CD4-positive, CD25-positive, alpha-beta regulatory T cell (primary cell): ENCODE results near the gene UCKL1. TPM values are rescaled to one million over a fixed set of nuclear protein-coding genes. Genes with fewer than 3 reads are reported as not detected.

ENCODE experiments used
- ATAC-seq, 2 donors: fragments of 150-1000 bp; cut with Tn5 transposase; one replicate each; pipeline ENCODE4 v1.10.0; 2021; ENCODE audit warnings: low read depth in 2 of 2, moderate number of reproducible peaks in 2 of 2, moderate library complexity in 1 of 2
- DNase-seq, 3 donors: peaks; one replicate each; pipeline versions ENCODE4 v3.0.0 to v3.0.0-alpha.2; 2012 to 2022; ENCODE audit warnings: mixed read lengths in 1 of 3
- H3K27ac ChIP-seq: one replicate; pipeline ENCODE4 v1.7.0; 2013; ENCODE audit warnings: mild to moderate bottlenecking, low read length; ENCODE audit not compliant: insufficient read depth, poor library complexity, severe bottlenecking
- H3K27me3 ChIP-seq: one replicate; pipeline ENCODE4 v1.7.0; 2013; ENCODE audit warnings: low read length; ENCODE audit not compliant: control insufficient read depth, insufficient read depth
- H3K36me3 ChIP-seq: one replicate; pipeline ENCODE4 v1.7.0; 2013; ENCODE audit warnings: mild to moderate bottlenecking, low read length, moderate library complexity; ENCODE audit not compliant: control insufficient read depth, insufficient read depth
- H3K4me1 ChIP-seq: 2 replicates; pipeline ENCODE4 v1.7.0; 2013; ENCODE audit warnings: mild to moderate bottlenecking, low read length; ENCODE audit not compliant: insufficient read depth, control insufficient read depth, poor library complexity, severe bottlenecking
- H3K4me3 ChIP-seq: one replicate; pipeline ENCODE4 v1.7.0; 2013; ENCODE audit warnings: low read depth, mild to moderate bottlenecking, low read length, moderate library complexity
- H3K9me3 ChIP-seq, 2 experiments: 1 replicate in 1 of 2; 2 replicates in 1 of 2; pipeline ENCODE4 v1.7.0; 2013; ENCODE audit warnings: low read length in 2 of 2, mild to moderate bottlenecking in 1 of 2, moderate library complexity in 1 of 2; ENCODE audit not compliant: control insufficient read depth in 2 of 2
- H3K27ac Mint-ChIP-seq, 3 donors: one replicate each; pipeline ENCODE4 v1.8.0; 2020 to 2022; ENCODE audit warnings: mild to moderate bottlenecking in 3 of 3, mixed read lengths in 3 of 3, moderate library complexity in 2 of 3
- H3K27me3 Mint-ChIP-seq: one replicate; pipeline ENCODE4 v1.8.0; 2022; ENCODE audit warnings: mild to moderate bottlenecking, mixed read lengths
- H3K36me3 Mint-ChIP-seq: one replicate; pipeline ENCODE4 v1.8.0; 2020; ENCODE audit warnings: mixed read lengths
- H3K4me1 Mint-ChIP-seq, 4 donors: one replicate each; pipeline ENCODE4 v1.8.0; 2020 to 2022; ENCODE audit warnings: mixed read lengths in 4 of 4, mild to moderate bottlenecking in 1 of 4
- H3K4me3 Mint-ChIP-seq, 4 donors: one replicate each; pipeline ENCODE4 v1.8.0; 2020 to 2022; ENCODE audit warnings: mild to moderate bottlenecking in 4 of 4, mixed read lengths in 4 of 4, moderate library complexity in 3 of 4
- H3K9me3 Mint-ChIP-seq, 7 donors: one replicate each; pipeline ENCODE4 v1.8.0; 2020 to 2022; ENCODE audit warnings: mixed read lengths in 7 of 7, mild to moderate bottlenecking in 3 of 7, moderate library complexity in 2 of 7
- polyA plus RNA-seq, 4 donors: library from polyadenylated mRNA; unstranded; fragments of 300-500 nt; fragmentation: Illumina TruSeq; gene quantifications; one replicate each; pipeline ENCODE4 v1.2.3, GENCODE V29; 2021
- total RNA-seq: library from RNA; stranded (reverse); gene quantifications from one replicate; pipeline ENCODE4 v1.2.3, GENCODE V29; 2022

Gene UCKL1
- total RNA-seq (43.0 TPM), polyA plus RNA-seq (10 to 100 TPM; 25.1 to 35.7 (median 31.6) TPM)

GRCh38 chr20:63955827-63956663, at the start of gene UCKL1:
Gene UCKL1 (minus strand): TSS chr20:63956416. CDS start chr20:63956372, 44 bp downstream.
- H3K4me1 Mint-ChIP-seq, result peaks cover 0 to 38% (median 15%) of the 10 kb centered on the region in 4 donors
- ATAC-seq (peak; percentile 83), DNase-seq (peak; percentile 86 to 93 (median 92))

GRCh38 chr20:64005394-64005793, 49.2 kb upstream of the UCKL1 start:
- no peak for DNase-seq
- peaks cover 0 to 31% (median 4%) of the 10 kb centered on the region in 4 donors for H3K4me1 Mint-ChIP-seq
- no peaks in the 10 kb centered on the region for H3K27me3 ChIP-seq
- no peak overlapping the region for H3K4me3 ChIP-seq
- H3K27ac Mint-ChIP-seq, result no peak overlapping the region
- H3K27ac ChIP-seq, result no peak overlapping the region
- peaks cover 0 to 21% (median 11%) of the 10 kb centered on the region in 7 donors for H3K9me3 Mint-ChIP-seq
- H3K4me1 ChIP-seq, result no peaks in the 10 kb centered on the region
- no peaks in the 10 kb centered on the region for H3K27me3 Mint-ChIP-seq
- no peak for ATAC-seq
- no peak overlapping the region for H3K4me3 Mint-ChIP-seq
- peaks cover 49% of the 10 kb centered on the region for H3K36me3 Mint-ChIP-seq
- H3K9me3 ChIP-seq, result peaks cover 7 to 29% of the 10 kb centered on the region in 2 experiments
- peaks cover 83% of the 10 kb centered on the region for H3K36me3 ChIP-seq

More at GRCh38 chr20:63955827-63956663, at the start of gene UCKL1:
- Mint-ChIP-seq H3K4me3 (peak within 1 kb of the TSS; percentile 86 to 94 (median 88)), H3K27ac (peak within 1 kb of the TSS; percentile 65 to 92 (median 91)), H3K9me3 (no peaks in the 10 kb centered on the region), H3K36me3 (no peaks in the 10 kb centered on the region), H3K27me3 (no peaks in the 10 kb centered on the region)
- Histone ChIP-seq H3K4me1 (peaks cover 37% of the 10 kb centered on the region), H3K9me3 (no peaks in the 10 kb centered on the region), H3K4me3 (peak within 1 kb of the TSS; percentile 51), H3K27me3 (no peaks in the 10 kb centered on the region), H3K27ac (peak within 1 kb of the TSS; percentile 79), H3K36me3 (no peaks in the 10 kb centered on the region)

- ATAC-seq (no peak), DNase-seq (no peak)
- Histone ChIP-seq H3K4me3 (no peak overlapping the region), H3K27ac (no peak overlapping the region), H3K9me3 (peaks cover 7 to 17% of the 10 kb centered on the region in 2 experiments), H3K36me3 (peaks cover 84% of the 10 kb centered on the region), H3K4me1 (no peaks in the 10 kb centered on the region), H3K27me3 (no peaks in the 10 kb centered on the region)
- Mint-ChIP-seq H3K27ac (no peak overlapping the region), H3K4me3 (no peak overlapping the region), H3K9me3 (peaks cover 0 to 10% (median 4%) of the 10 kb centered on the region in 7 donors), H3K27me3 (no peaks in the 10 kb centered on the region), H3K4me1 (peaks cover 0 to 21% (median under 1%) of the 10 kb centered on the region in 4 donors), H3K36me3 (peaks cover 48% of the 10 kb centered on the region)
These were observed 47.9 kb upstream of the UCKL1 start for GRCh38 chr20:64003960-64004725.

- Mint-ChIP-seq H3K4me1 (peaks cover 0 to 12% (median 1%) of the 10 kb centered on the region in 4 donors), H3K27ac (peak overlapping the region in 1 of 3 donors; percentile 48), H3K4me3 (no peak overlapping the region), H3K9me3 (no peaks in the 10 kb centered on the region), H3K36me3 (peaks cover 43% of the 10 kb centered on the region), H3K27me3 (no peaks in the 10 kb centered on the region)
- Histone ChIP-seq H3K4me3 (no peak overlapping the region), H3K27me3 (no peaks in the 10 kb centered on the region), H3K9me3 (no peaks in the 10 kb centered on the region), H3K4me1 (no peaks in the 10 kb centered on the region), H3K27ac (no peak overlapping the region), H3K36me3 (peaks cover 80% of the 10 kb centered on the region)
- no peak for DNase-seq
- no peak for ATAC-seq
These were observed 45.4 kb upstream of the UCKL1 start for GRCh38 chr20:64001607-64002011.

- Mint-ChIP-seq H3K36me3 (peaks cover 40% of the 10 kb centered on the region), H3K27me3 (no peaks in the 10 kb centered on the region), H3K4me1 (peaks cover 0 to 12% (median 1%) of the 10 kb centered on the region in 4 donors), H3K27ac (no peak overlapping the region), H3K9me3 (no peaks in the 10 kb centered on the region), H3K4me3 (no peak overlapping the region)
- H3K9me3 ChIP-seq, result no peaks in the 10 kb centered on the region
- ATAC-seq (no peak), DNase-seq (no peak)
- H3K27ac ChIP-seq, result no peak overlapping the region
- no peak overlapping the region for H3K4me3 ChIP-seq
- no peaks in the 10 kb centered on the region for H3K27me3 ChIP-seq
- H3K36me3 ChIP-seq, result peaks cover 82% of the 10 kb centered on the region
- H3K4me1 ChIP-seq, result no peaks in the 10 kb centered on the region
These were observed 44.7 kb upstream of the UCKL1 start for GRCh38 chr20:64000906-64001305.

GRCh38 chr20:63982937-63983336, 26.7 kb upstream of the UCKL1 start:
- ATAC-seq (no peak), DNase-seq (no peak)
- Mint-ChIP-seq H3K36me3 (peaks cover 24% of the 10 kb centered on the region), H3K4me3 (peak overlapping the region; percentile 68 to 98 (median 73)), H3K27me3 (no peaks in the 10 kb centered on the region), H3K27ac (peak overlapping the region; percentile 23 to 68 (median 48)), H3K9me3 (no peaks in the 10 kb centered on the region), H3K4me1 (peaks cover 6 to 54% (median 35%) of the 10 kb centered on the region in 4 donors)
- H3K9me3 ChIP-seq, result no peaks in the 10 kb centered on the region
- H3K27me3 ChIP-seq, result no peaks in the 10 kb centered on the region
- H3K27ac ChIP-seq, result no peak overlapping the region
- H3K4me3 ChIP-seq, result no peak overlapping the region
- H3K36me3 ChIP-seq, result peaks cover 45% of the 10 kb centered on the region
- H3K4me1 ChIP-seq, result peaks cover 43% of the 10 kb centered on the region

GRCh38 chr20:63980806-63981728, 24.9 kb upstream of the UCKL1 start, which contains the start of gene PRPF6:
Gene PRPF6 (plus strand): TSS chr20:63981132. CDS start chr20:63981246, 114 bp downstream.
- Mint-ChIP-seq H3K27me3 (no peaks in the 10 kb centered on the region), H3K4me1 (peaks cover 6 to 68% (median 48%) of the 10 kb centered on the region in 4 donors), H3K9me3 (no peaks in the 10 kb centered on the region), H3K36me3 (peaks cover 28% of the 10 kb centered on the region), H3K4me3 (peak within 1 kb of the TSS; percentile 90 to 98 (median 94)), H3K27ac (peak within 1 kb of the TSS; percentile 91 to 94 (median 93))
- Histone ChIP-seq H3K27me3 (no peaks in the 10 kb centered on the region), H3K36me3 (peaks cover 33% of the 10 kb centered on the region), H3K9me3 (no peaks in the 10 kb centered on the region), H3K27ac (peak within 1 kb of the TSS; percentile 93), H3K4me3 (peak within 1 kb of the TSS; percentile 89), H3K4me1 (peaks cover 55% of the 10 kb centered on the region)
- DNase-seq, result peak; percentile 93 to 98 (median 94)
- peak; percentile 69 to 73 for ATAC-seq
